Measurements from ENCODE around the gene LCK. TPM values are rescaled to one million over a fixed set of nuclear protein-coding genes. Genes with fewer than 3 reads are reported as not detected.
A peak's percentile ranks its signal among the peaks of the same experiment; 100 is the strongest.

Gene LCK
- total and polyA plus RNA-seq, 2 of the 8 experiments (the other 6 are each of a cell fraction or from before 2014, with no cell fraction given) = 75.3 to 122 TPM

DNA sequence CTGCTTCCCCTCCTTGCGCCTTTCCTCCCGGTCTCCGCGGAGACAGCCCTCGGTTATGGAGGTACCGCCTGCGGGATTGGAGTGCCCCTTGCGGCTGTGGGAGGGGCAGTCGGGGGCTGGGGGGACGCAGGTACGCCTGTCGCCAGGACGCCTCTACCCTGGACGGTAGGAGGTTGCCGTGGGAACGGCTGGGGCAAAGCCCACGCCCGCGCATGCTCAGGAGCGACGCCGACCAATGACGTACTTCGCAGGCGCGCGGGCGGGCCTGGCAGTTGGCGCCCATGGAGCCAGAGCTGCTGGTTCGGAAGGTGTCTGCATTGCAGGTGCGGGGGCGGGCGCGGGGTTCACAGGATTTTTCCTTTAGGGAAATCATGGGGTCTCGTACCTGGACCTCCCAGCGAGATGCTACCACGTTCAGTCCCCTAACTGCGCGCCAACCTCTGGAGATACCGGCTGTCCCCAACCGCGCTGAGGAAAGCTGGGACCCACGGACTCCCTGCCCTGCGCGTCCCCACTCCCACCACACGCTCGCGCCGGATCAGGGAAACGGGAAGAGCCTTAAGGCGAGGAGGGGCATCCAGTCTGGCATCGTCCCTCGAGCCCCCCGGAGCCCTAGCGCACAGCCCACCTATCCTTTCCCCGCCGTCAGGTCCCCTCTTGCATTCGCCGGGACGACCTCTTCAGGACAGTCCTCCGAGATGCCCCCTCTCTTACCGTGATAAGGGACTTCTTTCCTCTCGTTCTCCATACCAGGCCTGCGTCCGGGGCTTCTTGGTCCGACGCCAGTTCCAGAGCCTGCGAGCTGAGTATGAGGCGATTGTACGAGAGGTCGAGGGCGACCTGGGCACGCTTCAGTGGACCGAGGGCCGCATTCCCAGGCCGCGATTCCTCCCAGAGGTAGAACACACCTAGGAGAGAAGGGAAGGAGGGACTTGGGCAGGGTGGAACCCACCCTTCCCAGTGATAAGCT lies 45.4 kb upstream of the LCK start, which contains the start of gene IQCC (continued):
- TF ChIP-seq ATF3 (IDR thresholded peaks at IDR 0.05; ENCODE audit: insufficient read depth, low read depth, low read length) (peak; percentile 89), CREB1 (IDR thresholded peaks at IDR 0.05) (peak; percentile 97), SIX5 (IDR thresholded peaks at IDR 0.05; ENCODE audit: low read depth, low read length) (no peak), RAD21 (IDR thresholded peaks at IDR 0.05 in 1 of 2, conservative IDR thresholded peaks at IDR 0.05 in 1 of 2; ENCODE audit: low read depth in 2 of 2, low read length in 2 of 2) (peak; percentile 46 to 49), SAP30 (IDR thresholded peaks at IDR 0.05; ENCODE audit: insufficient read depth, insufficient replicate concordance, low read length) (no peak), TEAD4 (IDR thresholded peaks at IDR 0.05; ENCODE audit: low read depth, low read length) (no peak), CTBP2 (IDR thresholded peaks at IDR 0.05; ENCODE audit: borderline replicate concordance, insufficient read depth, insufficient read length, low read length) (no peak)
- TF ChIP-seq, protein P1, sequence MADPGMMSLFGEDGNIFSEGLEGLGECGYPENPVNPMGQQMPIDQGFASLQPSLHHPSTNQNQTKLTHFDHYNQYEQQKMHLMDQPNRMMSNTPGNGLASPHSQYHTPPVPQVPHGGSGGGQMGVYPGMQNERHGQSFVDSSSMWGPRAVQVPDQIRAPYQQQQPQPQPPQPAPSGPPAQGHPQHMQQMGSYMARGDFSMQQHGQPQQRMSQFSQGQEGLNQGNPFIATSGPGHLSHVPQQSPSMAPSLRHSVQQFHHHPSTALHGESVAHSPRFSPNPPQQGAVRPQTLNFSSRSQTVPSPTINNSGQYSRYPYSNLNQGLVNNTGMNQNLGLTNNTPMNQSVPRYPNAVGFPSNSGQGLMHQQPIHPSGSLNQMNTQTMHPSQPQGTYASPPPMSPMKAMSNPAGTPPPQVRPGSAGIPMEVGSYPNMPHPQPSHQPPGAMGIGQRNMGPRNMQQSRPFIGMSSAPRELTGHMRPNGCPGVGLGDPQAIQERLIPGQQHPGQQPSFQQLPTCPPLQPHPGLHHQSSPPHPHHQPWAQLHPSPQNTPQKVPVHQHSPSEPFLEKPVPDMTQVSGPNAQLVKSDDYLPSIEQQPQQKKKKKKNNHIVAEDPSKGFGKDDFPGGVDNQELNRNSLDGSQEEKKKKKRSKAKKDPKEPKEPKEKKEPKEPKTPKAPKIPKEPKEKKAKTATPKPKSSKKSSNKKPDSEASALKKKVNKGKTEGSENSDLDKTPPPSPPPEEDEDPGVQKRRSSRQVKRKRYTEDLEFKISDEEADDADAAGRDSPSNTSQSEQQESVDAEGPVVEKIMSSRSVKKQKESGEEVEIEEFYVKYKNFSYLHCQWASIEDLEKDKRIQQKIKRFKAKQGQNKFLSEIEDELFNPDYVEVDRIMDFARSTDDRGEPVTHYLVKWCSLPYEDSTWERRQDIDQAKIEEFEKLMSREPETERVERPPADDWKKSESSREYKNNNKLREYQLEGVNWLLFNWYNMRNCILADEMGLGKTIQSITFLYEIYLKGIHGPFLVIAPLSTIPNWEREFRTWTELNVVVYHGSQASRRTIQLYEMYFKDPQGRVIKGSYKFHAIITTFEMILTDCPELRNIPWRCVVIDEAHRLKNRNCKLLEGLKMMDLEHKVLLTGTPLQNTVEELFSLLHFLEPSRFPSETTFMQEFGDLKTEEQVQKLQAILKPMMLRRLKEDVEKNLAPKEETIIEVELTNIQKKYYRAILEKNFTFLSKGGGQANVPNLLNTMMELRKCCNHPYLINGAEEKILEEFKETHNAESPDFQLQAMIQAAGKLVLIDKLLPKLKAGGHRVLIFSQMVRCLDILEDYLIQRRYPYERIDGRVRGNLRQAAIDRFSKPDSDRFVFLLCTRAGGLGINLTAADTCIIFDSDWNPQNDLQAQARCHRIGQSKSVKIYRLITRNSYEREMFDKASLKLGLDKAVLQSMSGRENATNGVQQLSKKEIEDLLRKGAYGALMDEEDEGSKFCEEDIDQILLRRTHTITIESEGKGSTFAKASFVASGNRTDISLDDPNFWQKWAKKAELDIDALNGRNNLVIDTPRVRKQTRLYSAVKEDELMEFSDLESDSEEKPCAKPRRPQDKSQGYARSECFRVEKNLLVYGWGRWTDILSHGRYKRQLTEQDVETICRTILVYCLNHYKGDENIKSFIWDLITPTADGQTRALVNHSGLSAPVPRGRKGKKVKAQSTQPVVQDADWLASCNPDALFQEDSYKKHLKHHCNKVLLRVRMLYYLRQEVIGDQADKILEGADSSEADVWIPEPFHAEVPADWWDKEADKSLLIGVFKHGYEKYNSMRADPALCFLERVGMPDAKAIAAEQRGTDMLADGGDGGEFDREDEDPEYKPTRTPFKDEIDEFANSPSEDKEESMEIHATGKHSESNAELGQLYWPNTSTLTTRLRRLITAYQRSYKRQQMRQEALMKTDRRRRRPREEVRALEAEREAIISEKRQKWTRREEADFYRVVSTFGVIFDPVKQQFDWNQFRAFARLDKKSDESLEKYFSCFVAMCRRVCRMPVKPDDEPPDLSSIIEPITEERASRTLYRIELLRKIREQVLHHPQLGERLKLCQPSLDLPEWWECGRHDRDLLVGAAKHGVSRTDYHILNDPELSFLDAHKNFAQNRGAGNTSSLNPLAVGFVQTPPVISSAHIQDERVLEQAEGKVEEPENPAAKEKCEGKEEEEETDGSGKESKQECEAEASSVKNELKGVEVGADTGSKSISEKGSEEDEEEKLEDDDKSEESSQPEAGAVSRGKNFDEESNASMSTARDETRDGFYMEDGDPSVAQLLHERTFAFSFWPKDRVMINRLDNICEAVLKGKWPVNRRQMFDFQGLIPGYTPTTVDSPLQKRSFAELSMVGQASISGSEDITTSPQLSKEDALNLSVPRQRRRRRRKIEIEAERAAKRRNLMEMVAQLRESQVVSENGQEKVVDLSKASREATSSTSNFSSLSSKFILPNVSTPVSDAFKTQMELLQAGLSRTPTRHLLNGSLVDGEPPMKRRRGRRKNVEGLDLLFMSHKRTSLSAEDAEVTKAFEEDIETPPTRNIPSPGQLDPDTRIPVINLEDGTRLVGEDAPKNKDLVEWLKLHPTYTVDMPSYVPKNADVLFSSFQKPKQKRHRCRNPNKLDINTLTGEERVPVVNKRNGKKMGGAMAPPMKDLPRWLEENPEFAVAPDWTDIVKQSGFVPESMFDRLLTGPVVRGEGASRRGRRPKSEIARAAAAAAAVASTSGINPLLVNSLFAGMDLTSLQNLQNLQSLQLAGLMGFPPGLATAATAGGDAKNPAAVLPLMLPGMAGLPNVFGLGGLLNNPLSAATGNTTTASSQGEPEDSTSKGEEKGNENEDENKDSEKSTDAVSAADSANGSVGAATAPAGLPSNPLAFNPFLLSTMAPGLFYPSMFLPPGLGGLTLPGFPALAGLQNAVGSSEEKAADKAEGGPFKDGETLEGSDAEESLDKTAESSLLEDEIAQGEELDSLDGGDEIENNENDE (IDR thresholded peaks at IDR 0.05; ENCODE audit: insufficient replicate concordance, low read length) = no peak
